HG02852 (cell line): Measurements from ENCODE around the gene SLC25A25.

ENCODE experiments used
- ATAC-seq: cut with Tn5 transposase; IDR thresholded peaks from one replicate; pipeline ENCODE4 v1.9.1; 2021; ENCODE audit warnings: mild to moderate bottlenecking, moderate library complexity; ENCODE audit not compliant: unreplicated experiment

Gene SLC25A25

GRCh38 chr9:128143525-128144238 is 75.7 kb downstream of the SLC25A25 start:
- no peak for ATAC-seq

- no peak for ATAC-seq
Measured at GRCh38 chr9:128144239-128145181, 76.5 kb downstream of the SLC25A25 start.

GRCh38 chr9:128145536-128145935 is 77.5 kb downstream of the SLC25A25 start:
- ATAC-seq, result no peak

GRCh38 chr9:128145951-128146351 is 77.9 kb downstream of the SLC25A25 start:
- no peak for ATAC-seq

GRCh38 chr9:128146591-128147120 is 78.6 kb downstream of the SLC25A25 start:
- ATAC-seq, result no peak

GRCh38 chr9:128148509-128149000 is 80.5 kb downstream of the SLC25A25 start:
- no peak for ATAC-seq

GRCh38 chr9:128149001-128149701 is 81.1 kb downstream of the SLC25A25 start, which contains the start of gene LCN2:
TSS of gene LCN2 (plus strand) at chr9:128149453. CDS start at chr9:128149526, 73 bp downstream.
- ATAC-seq, result no peak

GRCh38 chr9:128149951-128150593 is 82.0 kb downstream of the SLC25A25 start:
- ATAC-seq, result no peak

GRCh38 chr9:128150594-128151308 is 82.7 kb downstream of the SLC25A25 start:
- ATAC-seq, result no peak

GRCh38 chr9:128151309-128152132 is 83.5 kb downstream of the SLC25A25 start:
- ATAC-seq, result no peak

GRCh38 chr9:128152133-128153059 is 84.4 kb downstream of the SLC25A25 start:
- ATAC-seq, result no peak

GRCh38 chr9:128153060-128153946 is 85.3 kb downstream of the SLC25A25 start:
- no peak for ATAC-seq

- no peak for ATAC-seq
Measured at GRCh38 chr9:128153947-128154695, 86.1 kb downstream of the SLC25A25 start.

- no peak for ATAC-seq
Measured at GRCh38 chr9:128155736-128156500, 87.9 kb downstream of the SLC25A25 start.
